C4-2B (cell line): ENCODE data around the gene FZR1.

Source experiments
- CTCF ChIP-seq: fragments of 450-650 bp; conservative IDR thresholded peaks from 2 replicates; pipeline ENCODE4 v1.5.1; 2017; ENCODE audit warnings: mild to moderate bottlenecking
- ZFX ChIP-seq: fragments of 450-650 bp; IDR thresholded peaks from 2 replicates; pipeline ENCODE4 v1.6.1; 2017

GRCh38 chr19:3519126-3519525 is 13.0 kb downstream of the FZR1 start:
- TF ChIP-seq CTCF (no peak), ZFX (no peak)
